Adipocyte (in vitro differentiated cells): Measurements from ENCODE around the gene CCDC191.

ENCODE experiments used
- DNase-seq: peaks from one replicate; pipeline ENCODE4 v3.0.0-alpha.2; 2015; ENCODE audit warnings: low read depth
- H3K27me3 ChIP-seq: replicated peaks from 2 replicates; pipeline ENCODE4 v1.7.0; 2013; ENCODE audit warnings: mild to moderate bottlenecking, low read length, moderate library complexity; ENCODE audit not compliant: control insufficient read depth, insufficient read depth
- H3K36me3 ChIP-seq: 2 replicates; pipeline ENCODE4 v1.7.0; 2013; ENCODE audit warnings: low read length, mild to moderate bottlenecking, moderate library complexity; ENCODE audit not compliant: control insufficient read depth, insufficient read depth, severe bottlenecking
- H3K4me1 ChIP-seq: 2 replicates; pipeline ENCODE4 v1.7.0; 2013; ENCODE audit warnings: mild to moderate bottlenecking, low read length, moderate library complexity; ENCODE audit not compliant: control insufficient read depth, insufficient read depth
- H3K4me3 ChIP-seq: 2 replicates; pipeline ENCODE4 v1.7.0; 2013; ENCODE audit warnings: mild to moderate bottlenecking, low read length, moderate library complexity
- H3K9ac ChIP-seq: 2 replicates; pipeline ENCODE4 v1.7.0; 2013; ENCODE audit warnings: mild to moderate bottlenecking, low read length, moderate library complexity
- H3K9me3 ChIP-seq: 2 replicates; pipeline ENCODE4 v1.7.0; 2013; ENCODE audit warnings: mild to moderate bottlenecking, low read length, moderate library complexity; ENCODE audit not compliant: control insufficient read depth

CCDC191 gene

DNA sequence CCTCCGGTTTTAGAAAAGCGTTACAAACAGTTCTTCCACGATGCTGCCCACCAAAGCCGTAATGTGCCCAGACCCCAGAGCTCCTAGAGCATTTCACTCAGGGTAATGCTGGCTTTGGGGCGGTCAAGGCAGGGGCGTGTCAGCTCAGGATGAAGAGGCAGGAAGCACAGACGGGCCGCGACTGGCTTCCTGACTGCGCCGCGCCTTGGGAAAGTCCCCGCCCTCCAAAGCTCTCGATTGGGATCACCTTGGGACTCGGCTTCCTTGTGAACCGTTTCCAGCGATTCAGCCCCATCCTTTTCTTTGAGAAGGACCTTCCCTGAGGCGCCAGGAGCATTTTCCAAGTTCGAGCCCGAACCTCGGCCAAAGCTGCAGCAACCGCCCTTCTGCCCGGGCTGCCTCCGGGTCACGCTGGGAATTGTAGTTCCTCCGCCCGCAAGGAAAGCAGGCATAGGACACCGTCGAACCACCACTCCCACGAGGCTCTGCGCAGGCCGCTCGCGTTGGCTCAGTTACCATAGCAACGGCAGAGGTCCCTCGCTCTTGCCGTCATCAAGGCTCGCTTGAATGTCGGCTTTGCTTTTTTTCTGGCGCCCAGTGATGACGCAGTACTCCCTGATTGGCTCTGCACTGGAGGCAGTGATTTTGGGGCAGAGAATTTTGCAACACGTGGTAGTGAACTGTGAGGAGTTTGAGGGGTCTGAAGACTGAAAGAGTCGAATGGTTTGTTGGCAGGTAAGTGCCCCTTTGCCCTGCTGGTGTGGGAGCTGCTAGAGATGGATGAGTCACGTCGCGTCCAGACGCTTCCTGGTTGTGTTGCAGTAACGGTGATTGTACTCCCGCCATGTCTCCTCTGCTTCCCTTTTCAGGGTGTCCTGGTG is at the start of gene CCDC191, which contains the start of gene QTRT2:
TSS of gene CCDC191 (minus strand) at position 397 of the 881 bp plus-strand sequence. CDS start at position 337, 60 bp downstream.
TSS of gene QTRT2 (plus strand) at position 608 of the 881 bp plus-strand sequence. CDS start 8,521 bp downstream, outside the sequence.
- DNase-seq: peak; percentile 100

DNA sequence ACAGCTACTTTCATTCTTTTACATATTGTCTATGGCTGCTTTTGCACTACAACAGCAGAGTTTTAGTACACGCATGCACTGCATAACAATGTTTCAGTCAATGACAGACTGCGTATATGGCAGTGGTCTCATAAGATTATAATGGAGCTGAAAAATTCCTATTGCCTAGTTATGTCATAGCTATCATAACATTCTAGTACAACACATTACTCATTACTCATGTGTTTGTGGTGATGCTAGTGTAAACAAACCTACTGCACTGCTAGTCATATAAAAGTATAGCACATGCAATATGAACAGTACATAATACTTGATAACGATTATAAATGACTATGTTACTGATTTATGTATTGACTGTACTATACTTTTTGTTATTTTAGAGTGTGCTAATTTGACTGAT is 48.1 kb upstream of the CCDC191 start:
- no peak overlapping the region for H3K9ac ChIP-seq
- H3K9me3 ChIP-seq: no peaks in the 10 kb centered on the region
- peak; percentile 22 for DNase-seq
- H3K27me3 ChIP-seq: no peaks in the 10 kb centered on the region
- no peaks in the 10 kb centered on the region for H3K4me1 ChIP-seq
- H3K4me3 ChIP-seq: no peak overlapping the region
- H3K36me3 ChIP-seq: no peaks in the 10 kb centered on the region

More for the DNA sequence above, at the start of gene CCDC191, which contains the start of gene QTRT2:
- Histone ChIP-seq H3K27me3 (no peaks in the 10 kb centered on the region), H3K4me3 (peak within 1 kb of the TSS; percentile 90), H3K4me1 (peaks cover 13% of the 10 kb centered on the region), H3K36me3 (peaks cover 5% of the 10 kb centered on the region), H3K9me3 (no peaks in the 10 kb centered on the region), H3K9ac (peak within 1 kb of the TSS; percentile 84)

GRCh38 chr3:114103858-114104257 is 47.5 kb upstream of the CCDC191 start:
- Histone ChIP-seq H3K9me3 (no peaks in the 10 kb centered on the region), H3K4me1 (no peaks in the 10 kb centered on the region), H3K36me3 (no peaks in the 10 kb centered on the region), H3K4me3 (no peak overlapping the region), H3K9ac (no peak overlapping the region), H3K27me3 (no peaks in the 10 kb centered on the region)
- no peak for DNase-seq

- H3K4me3 ChIP-seq: no peak overlapping the region
- no peaks in the 10 kb centered on the region for H3K27me3 ChIP-seq
- no peak for DNase-seq
- H3K9me3 ChIP-seq: no peaks in the 10 kb centered on the region
- H3K4me1 ChIP-seq: no peaks in the 10 kb centered on the region
- H3K9ac ChIP-seq: no peak overlapping the region
- no peaks in the 10 kb centered on the region for H3K36me3 ChIP-seq
Observed at GRCh38 chr3:114103181-114103580, 46.9 kb upstream of the CCDC191 start.

DNA sequence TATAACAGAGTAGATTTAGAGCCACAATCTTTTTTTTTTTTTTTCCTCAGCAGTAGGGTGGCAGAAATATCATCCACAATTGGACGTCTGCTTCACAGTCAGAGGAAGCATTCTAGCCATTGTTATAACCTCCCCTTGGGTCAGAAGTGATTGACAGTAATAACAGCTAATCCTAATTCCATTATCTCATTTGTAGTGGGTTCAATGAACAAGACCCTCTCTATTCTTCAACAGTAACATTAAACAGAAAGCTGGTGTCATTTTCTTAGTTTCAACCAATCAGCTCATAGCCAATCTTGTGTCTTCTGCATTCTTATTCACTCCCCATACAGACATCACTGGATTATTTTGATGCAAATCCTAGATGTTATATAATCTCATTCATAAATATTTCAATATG is 44.8 kb upstream of the CCDC191 start:
- Histone ChIP-seq H3K36me3 (no peaks in the 10 kb centered on the region), H3K4me3 (no peak overlapping the region), H3K9ac (no peak overlapping the region), H3K9me3 (no peaks in the 10 kb centered on the region), H3K27me3 (no peaks in the 10 kb centered on the region), H3K4me1 (no peaks in the 10 kb centered on the region)
- no peak for DNase-seq

- Histone ChIP-seq H3K9me3 (no peaks in the 10 kb centered on the region), H3K27me3 (no peaks in the 10 kb centered on the region), H3K4me1 (no peaks in the 10 kb centered on the region), H3K36me3 (no peaks in the 10 kb centered on the region), H3K4me3 (no peak overlapping the region), H3K9ac (no peak overlapping the region)
- DNase-seq: no peak
Observed at GRCh38 chr3:114095796-114096195, 39.5 kb upstream of the CCDC191 start.

- Histone ChIP-seq H3K4me1 (no peaks in the 10 kb centered on the region), H3K9ac (no peak overlapping the region), H3K4me3 (no peak overlapping the region), H3K27me3 (no peaks in the 10 kb centered on the region), H3K36me3 (no peaks in the 10 kb centered on the region), H3K9me3 (no peaks in the 10 kb centered on the region)
- peak; percentile 71 for DNase-seq
Observed at GRCh38 chr3:114093596-114093995, 37.3 kb upstream of the CCDC191 start.

- H3K4me1 ChIP-seq: no peaks in the 10 kb centered on the region
- no peaks in the 10 kb centered on the region for H3K9me3 ChIP-seq
- H3K4me3 ChIP-seq: no peak overlapping the region
- H3K36me3 ChIP-seq: no peaks in the 10 kb centered on the region
- no peak overlapping the region for H3K9ac ChIP-seq
- DNase-seq: no peak
- no peaks in the 10 kb centered on the region for H3K27me3 ChIP-seq
Observed at GRCh38 chr3:114093016-114093380, 36.7 kb upstream of the CCDC191 start.

- Histone ChIP-seq H3K9ac (no peak overlapping the region), H3K36me3 (no peaks in the 10 kb centered on the region), H3K4me1 (no peaks in the 10 kb centered on the region), H3K4me3 (peak overlapping the region; percentile 22), H3K9me3 (no peaks in the 10 kb centered on the region), H3K27me3 (no peaks in the 10 kb centered on the region)
- DNase-seq: no peak
Observed at GRCh38 chr3:114092151-114093015, 36.1 kb upstream of the CCDC191 start.

DNA sequence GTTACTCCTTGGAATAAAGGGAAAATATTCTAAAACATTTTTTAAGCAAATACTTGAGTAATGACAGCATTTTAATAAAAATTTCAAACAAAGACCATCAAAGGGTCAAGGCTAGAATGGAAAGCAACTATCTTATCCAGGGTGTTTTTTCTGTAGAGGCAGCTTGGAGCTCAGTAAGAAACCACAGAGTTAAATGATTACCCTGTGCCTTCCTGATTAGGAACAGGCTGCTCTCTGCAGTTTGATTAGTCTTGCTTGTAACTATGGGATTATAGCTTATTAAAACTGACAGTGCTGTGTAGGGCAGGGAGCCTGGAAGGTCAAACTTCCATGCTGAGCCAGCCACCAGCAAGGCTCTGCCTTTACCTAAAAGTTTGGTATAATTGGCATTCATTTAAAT is 33.3 kb upstream of the CCDC191 start:
- no peaks in the 10 kb centered on the region for H3K4me1 ChIP-seq
- H3K9ac ChIP-seq: no peak overlapping the region
- H3K9me3 ChIP-seq: no peaks in the 10 kb centered on the region
- no peaks in the 10 kb centered on the region for H3K27me3 ChIP-seq
- H3K36me3 ChIP-seq: peaks cover 21% of the 10 kb centered on the region
- no peak for DNase-seq
- H3K4me3 ChIP-seq: no peak overlapping the region

- Histone ChIP-seq H3K27me3 (no peaks in the 10 kb centered on the region), H3K9ac (no peak overlapping the region), H3K4me3 (no peak overlapping the region), H3K36me3 (peaks cover 42% of the 10 kb centered on the region), H3K9me3 (no peaks in the 10 kb centered on the region), H3K4me1 (no peaks in the 10 kb centered on the region)
- no peak for DNase-seq
Observed at GRCh38 chr3:114086356-114086755, 30.0 kb upstream of the CCDC191 start.
